Upper lobe of right lung (tissue), 1 donor: Measurements from ENCODE around the gene AANAT. TPM values are rescaled to one million over a fixed set of nuclear protein-coding genes. Genes with fewer than 3 reads are reported as not detected.

Experiments
- ATAC-seq: fragments of 200-7000 bp; cut with Tn5 transposase; one replicate; pipeline ENCODE4 v1.9.1; 2020; ENCODE audit warnings: mild to moderate bottlenecking, moderate library complexity
- DNase-seq: peaks from one replicate; pipeline ENCODE4 v3.0.0-alpha.2; 2020
- H3K27ac ChIP-seq: fragments of 200-600 bp; one replicate; pipeline ENCODE4 v1.8.0; 2022
- H3K27me3 ChIP-seq: fragments of 200-600 bp; one replicate; pipeline ENCODE4 v1.8.0; 2022; ENCODE audit warnings: mild to moderate bottlenecking
- H3K36me3 ChIP-seq: fragments of 200-600 bp; one replicate; pipeline ENCODE4 v1.8.0; 2022
- H3K4me1 ChIP-seq: fragments of 200-600 bp; one replicate; pipeline ENCODE4 v1.8.0; 2022
- H3K4me3 ChIP-seq: fragments of 200-600 bp; one replicate; pipeline ENCODE4 v1.8.0; 2022; ENCODE audit warnings: mild to moderate bottlenecking
- H3K9me3 ChIP-seq: fragments of 200-600 bp; one replicate; pipeline ENCODE4 v1.8.0; 2022
- CTCF ChIP-seq: fragments of 200-600 bp; IDR thresholded peaks from one replicate; pipeline ENCODE4 v1.8.0; 2022; ENCODE audit warnings: antibody characterized with exemption
- intact Hi-C: fragments of 100-400 bp; cut with DNase I; formaldehyde crosslinking; loops from one replicate; pipeline ENCODE4 v1.11.0; 2022
- total RNA-seq: library from RNA; stranded (reverse); fragmentation: NEBNext Ultra II Directional; extraction: Animal tissue kit (Norgen Biotek cat#: 25700); gene quantifications from one replicate; pipeline ENCODE4 v1.2.1, GENCODE V29; 2021
- donor health status: DM: no; HTN: yes; CAD: no; lungs with severe emphysema.

Gene AANAT
- total RNA-seq, 1 donor from 2014 or later: not detected

GRCh38 chr17:76432712-76433336 is 34.6 kb upstream of the AANAT start:
- Histone ChIP-seq H3K4me1 (peaks cover 19% of the 10 kb centered on the region), H3K27ac (no peak overlapping the region), H3K9me3 (no peaks in the 10 kb centered on the region), H3K27me3 (no peaks in the 10 kb centered on the region), H3K4me3 (no peak overlapping the region), H3K36me3 (no peaks in the 10 kb centered on the region)
- DNase-seq: no peak
- TF ChIP-seq CTCF: peak; percentile 32
- ATAC-seq: no peak
- intact Hi-C loops: no loop called here

GRCh38 chr17:76433693-76434092 is 33.7 kb upstream of the AANAT start:
- H3K27me3 ChIP-seq: no peaks in the 10 kb centered on the region
- H3K4me1 ChIP-seq: peaks cover 11% of the 10 kb centered on the region
- intact Hi-C loops: no loop called here
- no peaks in the 10 kb centered on the region for H3K36me3 ChIP-seq
- TF ChIP-seq CTCF: no peak
- no peak overlapping the region for H3K4me3 ChIP-seq
- DNase-seq: no peak
- no peak for ATAC-seq
- no peak overlapping the region for H3K27ac ChIP-seq
- no peaks in the 10 kb centered on the region for H3K9me3 ChIP-seq

- Histone ChIP-seq H3K36me3 (no peaks in the 10 kb centered on the region), H3K9me3 (no peaks in the 10 kb centered on the region), H3K27me3 (no peaks in the 10 kb centered on the region), H3K27ac (no peak overlapping the region), H3K4me1 (peaks cover 11% of the 10 kb centered on the region), H3K4me3 (no peak overlapping the region)
- DNase-seq: no peak
- no peak for TF ChIP-seq CTCF
- intact Hi-C loops: no loop called here
- ATAC-seq: no peak
These were observed 32.5 kb upstream of the AANAT start for GRCh38 chr17:76434870-76435269.

GRCh38 chr17:76435751-76436150 is 31.7 kb upstream of the AANAT start:
- Histone ChIP-seq H3K36me3 (no peaks in the 10 kb centered on the region), H3K27ac (no peak overlapping the region), H3K4me1 (peaks cover 11% of the 10 kb centered on the region), H3K4me3 (no peak overlapping the region), H3K27me3 (no peaks in the 10 kb centered on the region), H3K9me3 (no peaks in the 10 kb centered on the region)
- TF ChIP-seq CTCF: no peak
- no peak for ATAC-seq
- intact Hi-C loops: no loop called here
- DNase-seq: no peak

- no peaks in the 10 kb centered on the region for H3K27me3 ChIP-seq
- intact Hi-C loops: no loop called here
- H3K4me1 ChIP-seq: no peaks in the 10 kb centered on the region
- no peak for DNase-seq
- no peak overlapping the region for H3K4me3 ChIP-seq
- no peak for TF ChIP-seq CTCF
- no peaks in the 10 kb centered on the region for H3K36me3 ChIP-seq
- no peak overlapping the region for H3K27ac ChIP-seq
- no peak for ATAC-seq
- no peaks in the 10 kb centered on the region for H3K9me3 ChIP-seq
These were observed 29.7 kb upstream of the AANAT start for GRCh38 chr17:76437467-76438402.
